ENCODE results near the gene PPARD. TPM values are rescaled to one million over a fixed set of nuclear protein-coding genes. Genes with fewer than 3 reads are reported as not detected.

Gene PPARD
- polyA plus RNA-seq, 2 of the 4 experiments (the other 2 are of a cell fraction) = 3.8 to 5.9 TPM

GRCh38 chr6:35366204-35366596 is 23.8 kb downstream of the PPARD start:
- H3K27ac ChIP-seq = no peak overlapping the region
- H3K4me3 ChIP-seq = no peak overlapping the region
- TF ChIP-seq HMGXB4 (CRISPR knock-in tag; IDR thresholded peaks at IDR 0.05; ENCODE audit: borderline replicate concordance) (no peak), CHD2 (IDR thresholded peaks at IDR 0.05; ENCODE audit: low read length, partially characterized antibody) (no peak), HEYL (CRISPR knock-in tag; IDR thresholded peaks at IDR 0.05) (no peak), RCOR1 (IDR thresholded peaks at IDR 0.05; ENCODE audit: low read depth, low read length) (no peak), RNF2 (IDR thresholded peaks at IDR 0.05; ENCODE audit: borderline replicate concordance, low read depth) (no peak), MAX (IDR thresholded peaks at IDR 0.05) (no peak), JUNB (IDR thresholded peaks at IDR 0.05) (no peak)
- TF ChIP-seq, protein P1, sequence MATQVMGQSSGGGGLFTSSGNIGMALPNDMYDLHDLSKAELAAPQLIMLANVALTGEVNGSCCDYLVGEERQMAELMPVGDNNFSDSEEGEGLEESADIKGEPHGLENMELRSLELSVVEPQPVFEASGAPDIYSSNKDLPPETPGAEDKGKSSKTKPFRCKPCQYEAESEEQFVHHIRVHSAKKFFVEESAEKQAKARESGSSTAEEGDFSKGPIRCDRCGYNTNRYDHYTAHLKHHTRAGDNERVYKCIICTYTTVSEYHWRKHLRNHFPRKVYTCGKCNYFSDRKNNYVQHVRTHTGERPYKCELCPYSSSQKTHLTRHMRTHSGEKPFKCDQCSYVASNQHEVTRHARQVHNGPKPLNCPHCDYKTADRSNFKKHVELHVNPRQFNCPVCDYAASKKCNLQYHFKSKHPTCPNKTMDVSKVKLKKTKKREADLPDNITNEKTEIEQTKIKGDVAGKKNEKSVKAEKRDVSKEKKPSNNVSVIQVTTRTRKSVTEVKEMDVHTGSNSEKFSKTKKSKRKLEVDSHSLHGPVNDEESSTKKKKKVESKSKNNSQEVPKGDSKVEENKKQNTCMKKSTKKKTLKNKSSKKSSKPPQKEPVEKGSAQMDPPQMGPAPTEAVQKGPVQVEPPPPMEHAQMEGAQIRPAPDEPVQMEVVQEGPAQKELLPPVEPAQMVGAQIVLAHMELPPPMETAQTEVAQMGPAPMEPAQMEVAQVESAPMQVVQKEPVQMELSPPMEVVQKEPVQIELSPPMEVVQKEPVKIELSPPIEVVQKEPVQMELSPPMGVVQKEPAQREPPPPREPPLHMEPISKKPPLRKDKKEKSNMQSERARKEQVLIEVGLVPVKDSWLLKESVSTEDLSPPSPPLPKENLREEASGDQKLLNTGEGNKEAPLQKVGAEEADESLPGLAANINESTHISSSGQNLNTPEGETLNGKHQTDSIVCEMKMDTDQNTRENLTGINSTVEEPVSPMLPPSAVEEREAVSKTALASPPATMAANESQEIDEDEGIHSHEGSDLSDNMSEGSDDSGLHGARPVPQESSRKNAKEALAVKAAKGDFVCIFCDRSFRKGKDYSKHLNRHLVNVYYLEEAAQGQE (IDR thresholded peaks at IDR 0.05) = no peak
- CTCF ChIA-PET = no interaction called here
- H3K4me1 ChIP-seq = peaks cover 34% of the 10 kb centered on the region
- POLR2A ChIA-PET = no interaction called here
- FAIRE-seq = no peak
- ATAC-seq = no peak
- H3K4me2 ChIP-seq = no peak overlapping the region
- DNase-seq (ENCODE audit: low read depth in 1 of 2, low spot score in 1 of 2) = no peak
- H3K9me3 ChIP-seq = no peaks in the 10 kb centered on the region

GRCh38 chr6:35367646-35368037 is 25.3 kb downstream of the PPARD start:
- POLR2A ChIA-PET = no interaction called here
- Histone ChIP-seq H3K27ac (peak overlapping the region in 1 of 2 experiments; percentile 64; a peak in 1 of 6 replicates), H3K4me1 (peaks cover 34% of the 10 kb centered on the region), H3K4me2 (no peak overlapping the region), H3K4me3 (no peak overlapping the region), H3K9me3 (no peaks in the 10 kb centered on the region)
- ATAC-seq (no peak), DNase-seq (ENCODE audit: low read depth in 1 of 2, low spot score in 1 of 2) (no peak), FAIRE-seq (no peak)
- CTCF ChIA-PET = interaction anchor here (0.8 to 0.9 kb wide), 3 partner anchors 12 to 100 kb away, joined by 3 to 4 read pairs (median 3); no protein-coding TSS in a partner anchor
- TF ChIP-seq RCOR1 (IDR thresholded peaks at IDR 0.05; ENCODE audit: low read depth, low read length) (no peak), MAZ (IDR thresholded peaks at IDR 0.05; ENCODE audit: borderline replicate concordance, low read depth, low read length) (no peak), CBX8 (IDR thresholded peaks at IDR 0.05) (no peak), USF2 (IDR thresholded peaks at IDR 0.05) (no peak), RFX5 (IDR thresholded peaks at IDR 0.05) (no peak), BHLHE40 (IDR thresholded peaks at IDR 0.05; ENCODE audit: low read depth, low read length) (no peak), CEBPB (IDR thresholded peaks at IDR 0.05) (no peak), CBX2 (IDR thresholded peaks at IDR 0.05; ENCODE audit: borderline replicate concordance, low read depth) (no peak), CHD2 (IDR thresholded peaks at IDR 0.05; ENCODE audit: low read length, partially characterized antibody) (no peak), JUNB (IDR thresholded peaks at IDR 0.05) (no peak)
- TF ChIP-seq, protein P2, sequence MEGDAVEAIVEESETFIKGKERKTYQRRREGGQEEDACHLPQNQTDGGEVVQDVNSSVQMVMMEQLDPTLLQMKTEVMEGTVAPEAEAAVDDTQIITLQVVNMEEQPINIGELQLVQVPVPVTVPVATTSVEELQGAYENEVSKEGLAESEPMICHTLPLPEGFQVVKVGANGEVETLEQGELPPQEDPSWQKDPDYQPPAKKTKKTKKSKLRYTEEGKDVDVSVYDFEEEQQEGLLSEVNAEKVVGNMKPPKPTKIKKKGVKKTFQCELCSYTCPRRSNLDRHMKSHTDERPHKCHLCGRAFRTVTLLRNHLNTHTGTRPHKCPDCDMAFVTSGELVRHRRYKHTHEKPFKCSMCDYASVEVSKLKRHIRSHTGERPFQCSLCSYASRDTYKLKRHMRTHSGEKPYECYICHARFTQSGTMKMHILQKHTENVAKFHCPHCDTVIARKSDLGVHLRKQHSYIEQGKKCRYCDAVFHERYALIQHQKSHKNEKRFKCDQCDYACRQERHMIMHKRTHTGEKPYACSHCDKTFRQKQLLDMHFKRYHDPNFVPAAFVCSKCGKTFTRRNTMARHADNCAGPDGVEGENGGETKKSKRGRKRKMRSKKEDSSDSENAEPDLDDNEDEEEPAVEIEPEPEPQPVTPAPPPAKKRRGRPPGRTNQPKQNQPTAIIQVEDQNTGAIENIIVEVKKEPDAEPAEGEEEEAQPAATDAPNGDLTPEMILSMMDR (IDR thresholded peaks at IDR 0.05) = no peak
- TF ChIP-seq, protein P1 (IDR thresholded peaks at IDR 0.05) = no peak
- TF ChIP-seq, protein P3, sequence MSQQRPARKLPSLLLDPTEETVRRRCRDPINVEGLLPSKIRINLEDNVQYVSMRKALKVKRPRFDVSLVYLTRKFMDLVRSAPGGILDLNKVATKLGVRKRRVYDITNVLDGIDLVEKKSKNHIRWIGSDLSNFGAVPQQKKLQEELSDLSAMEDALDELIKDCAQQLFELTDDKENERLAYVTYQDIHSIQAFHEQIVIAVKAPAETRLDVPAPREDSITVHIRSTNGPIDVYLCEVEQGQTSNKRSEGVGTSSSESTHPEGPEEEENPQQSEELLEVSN (IDR thresholded peaks at IDR 0.05; ENCODE audit: borderline replicate concordance, low read depth) = no peak
- 95% methylated on average over 5 of the region's 5 CpGs for WGBS (ENCODE audit: missing lambda C conversion rate)
